ENCODE measurements around the gene PCGF5.
A peak's percentile ranks its signal among the peaks of the same experiment; 100 is the strongest.
"Not testable (repeated sequence)": the region's sequence is repeated elsewhere in the genome, so short reads cannot be mapped to it uniquely, and the experiment has no call there.

The PCGF5 gene

DNA sequence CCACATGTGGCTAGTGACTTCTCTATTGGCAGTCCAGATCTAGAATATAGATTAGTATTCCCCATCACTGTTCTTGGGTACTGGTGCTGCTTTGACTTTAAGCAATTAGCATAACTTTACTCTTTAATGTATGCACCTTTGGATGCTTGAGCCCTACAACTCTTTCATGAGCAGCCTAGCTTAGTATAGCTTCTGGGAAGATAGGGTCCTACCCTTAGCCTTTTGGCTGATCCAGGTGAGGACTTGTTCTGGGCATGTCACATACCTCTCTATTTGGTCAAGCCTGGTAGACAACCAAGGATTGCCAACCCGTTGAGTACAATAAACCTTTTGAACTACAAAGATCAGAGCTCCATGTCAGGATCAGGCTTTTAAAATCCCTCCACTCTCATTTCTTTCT is 17.7 kb downstream of the PCGF5 start:
- WGBS (ENCODE audit: insufficient coverage, insufficient read length), result no CpG with 5 or more reads among the region's 1 CpG
- no peaks in the 10 kb centered on the region for H3K4me1 ChIP-seq (ENCODE audit: control insufficient read depth, insufficient read depth, low read length)
- no peak overlapping the region for H3K27ac ChIP-seq (ENCODE audit: low read length)
- H3K27me3 ChIP-seq (ENCODE audit: control insufficient read depth, insufficient read depth, low read length), result no peaks in the 10 kb centered on the region; the same call in 1 of the 2 replicates
- no peaks in the 10 kb centered on the region for H3K36me3 ChIP-seq (ENCODE audit: control insufficient read depth, insufficient read depth, low read length)
- H3K9me3 ChIP-seq (ENCODE audit: control insufficient read depth, insufficient read depth, low read length), result no peaks in the 10 kb centered on the region
- H3K4me3 ChIP-seq (ENCODE audit: low read length), result no peak overlapping the region
- no peak for DNase-seq (ENCODE audit: low read depth, low spot score)

DNA sequence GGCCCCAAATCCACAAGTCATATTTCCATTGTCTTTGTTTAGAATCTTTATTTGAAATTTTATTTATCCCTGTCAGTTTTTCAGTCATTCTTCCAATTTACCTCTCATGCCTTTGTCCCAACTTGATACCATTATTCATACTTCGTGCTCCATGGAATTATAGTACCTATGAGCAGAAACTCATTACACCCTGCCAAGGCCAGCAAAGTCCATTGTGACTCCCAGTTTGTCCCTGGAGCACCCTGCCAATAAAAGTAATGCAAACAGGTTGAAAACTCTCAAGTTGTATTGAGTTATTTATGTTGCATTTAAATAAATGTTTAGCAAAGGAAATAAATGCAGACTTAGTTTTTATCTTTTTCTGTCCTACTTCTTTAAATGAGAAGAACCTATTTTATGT is 19.3 kb downstream of the PCGF5 start:
- no peak overlapping the region for H3K4me3 ChIP-seq (ENCODE audit: low read length)
- H3K4me1 ChIP-seq (ENCODE audit: control insufficient read depth, insufficient read depth, low read length), result no peaks in the 10 kb centered on the region
- DNase-seq (ENCODE audit: low read depth, low spot score), result no peak
- no peaks in the 10 kb centered on the region for H3K9me3 ChIP-seq (ENCODE audit: control insufficient read depth, insufficient read depth, low read length)
- no peak overlapping the region for H3K27ac ChIP-seq (ENCODE audit: low read length)
- WGBS (ENCODE audit: insufficient coverage, insufficient read length), result no CpG with 5 or more reads among the region's 1 CpG
- no peaks in the 10 kb centered on the region for H3K36me3 ChIP-seq (ENCODE audit: control insufficient read depth, insufficient read depth, low read length)
- H3K27me3 ChIP-seq (ENCODE audit: control insufficient read depth, insufficient read depth, low read length), result no peaks in the 10 kb centered on the region; the same call in 1 of the 2 replicates

GRCh38 chr10:91242940-91243339 is 22.5 kb downstream of the PCGF5 start:
- no peaks in the 10 kb centered on the region for H3K9me3 ChIP-seq (ENCODE audit: control insufficient read depth, insufficient read depth, low read length)
- no peak for DNase-seq (ENCODE audit: low read depth, low spot score)
- H3K4me3 ChIP-seq (ENCODE audit: low read length), result no peak overlapping the region
- WGBS (ENCODE audit: insufficient coverage, insufficient read length), result no CpG with 5 or more reads among the region's 2 CpGs
- H3K4me1 ChIP-seq (ENCODE audit: control insufficient read depth, insufficient read depth, low read length), result no peaks in the 10 kb centered on the region
- H3K36me3 ChIP-seq (ENCODE audit: control insufficient read depth, insufficient read depth, low read length), result no peaks in the 10 kb centered on the region
- H3K27ac ChIP-seq (ENCODE audit: low read length), result no peak overlapping the region
- H3K27me3 ChIP-seq (ENCODE audit: control insufficient read depth, insufficient read depth, low read length), result no peaks in the 10 kb centered on the region; the same call in 1 of the 2 replicates

DNA sequence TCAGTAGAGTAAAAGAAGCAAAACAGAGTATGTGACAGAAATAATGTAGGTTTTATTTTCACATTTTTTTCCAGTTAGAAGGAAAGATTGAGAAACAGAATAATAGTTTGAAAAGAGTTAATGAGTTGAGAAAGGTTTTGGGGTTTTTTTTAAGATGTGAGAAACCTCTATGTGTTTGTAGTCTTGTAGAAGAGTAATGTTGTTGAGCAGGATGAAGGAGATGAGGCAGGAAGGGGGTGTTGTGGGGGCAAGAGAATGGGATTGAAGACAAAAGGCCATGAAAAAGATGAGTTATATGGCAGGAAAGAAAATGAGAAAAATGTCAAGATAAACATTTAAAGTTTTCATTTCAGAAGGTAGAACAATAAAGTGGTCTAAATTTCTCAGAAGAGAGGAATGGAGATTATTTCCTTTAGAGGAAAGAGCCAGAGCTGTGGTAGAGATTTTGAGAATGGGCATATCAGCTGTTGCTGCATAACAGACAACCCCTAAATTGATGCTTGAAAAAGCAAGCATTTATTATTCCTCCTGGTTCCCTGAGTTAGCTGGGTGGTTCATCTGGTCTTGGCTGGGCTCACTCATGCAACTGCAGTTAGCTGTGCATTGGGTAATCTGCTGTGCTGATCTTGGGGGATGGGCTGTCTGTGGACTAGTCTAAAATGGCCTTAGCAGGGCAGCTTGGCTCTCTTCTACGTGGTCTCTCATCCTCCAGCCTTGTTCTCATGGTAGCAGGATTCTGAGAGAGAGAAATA is 27.1 kb downstream of the PCGF5 start:
- H3K9me3 ChIP-seq (ENCODE audit: control insufficient read depth, insufficient read depth, low read length), result no peaks in the 10 kb centered on the region
- no peak overlapping the region for H3K4me3 ChIP-seq (ENCODE audit: low read length)
- no peaks in the 10 kb centered on the region for H3K36me3 ChIP-seq (ENCODE audit: control insufficient read depth, insufficient read depth, low read length)
- no peaks in the 10 kb centered on the region for H3K27me3 ChIP-seq (ENCODE audit: control insufficient read depth, insufficient read depth, low read length)
- H3K27ac ChIP-seq (ENCODE audit: low read length), result no peak overlapping the region
- WGBS (ENCODE audit: insufficient coverage, insufficient read length), result no CpG with 5 or more reads among the region's 1 CpG
- no peaks in the 10 kb centered on the region for H3K4me1 ChIP-seq (ENCODE audit: control insufficient read depth, insufficient read depth, low read length)
- no peak for DNase-seq (ENCODE audit: low read depth, low spot score)

- no CpG with 5 or more reads among the region's 3 CpGs for WGBS (ENCODE audit: insufficient coverage, insufficient read length)
- DNase-seq (ENCODE audit: low read depth, low spot score), result no peak
- Histone ChIP-seq H3K4me3 (ENCODE audit: low read length) (no peak overlapping the region), H3K4me1 (ENCODE audit: control insufficient read depth, insufficient read depth, low read length) (no peaks in the 10 kb centered on the region), H3K9me3 (ENCODE audit: control insufficient read depth, insufficient read depth, low read length) (no peaks in the 10 kb centered on the region), H3K27ac (ENCODE audit: low read length) (no peak overlapping the region), H3K27me3 (ENCODE audit: control insufficient read depth, insufficient read depth, low read length) (no peaks in the 10 kb centered on the region), H3K36me3 (ENCODE audit: control insufficient read depth, insufficient read depth, low read length) (no peaks in the 10 kb centered on the region)
These were observed 29.2 kb downstream of the PCGF5 start for GRCh38 chr10:91249700-91250099.

GRCh38 chr10:91250341-91250740 is 29.9 kb downstream of the PCGF5 start:
- Histone ChIP-seq H3K27me3 (ENCODE audit: control insufficient read depth, insufficient read depth, low read length) (no peaks in the 10 kb centered on the region), H3K27ac (ENCODE audit: low read length) (no peak overlapping the region), H3K4me3 (ENCODE audit: low read length) (no peak overlapping the region), H3K36me3 (ENCODE audit: control insufficient read depth, insufficient read depth, low read length) (no peaks in the 10 kb centered on the region), H3K4me1 (ENCODE audit: control insufficient read depth, insufficient read depth, low read length) (no peaks in the 10 kb centered on the region), H3K9me3 (ENCODE audit: control insufficient read depth, insufficient read depth, low read length) (no peaks in the 10 kb centered on the region)
- no CpG with 5 or more reads among the region's 1 CpG for WGBS (ENCODE audit: insufficient coverage, insufficient read length)
- no peak for DNase-seq (ENCODE audit: low read depth, low spot score)

GRCh38 chr10:91251430-91252056 is 31.1 kb downstream of the PCGF5 start:
- DNase-seq (ENCODE audit: low read depth, low spot score), result peak; percentile 11
- Histone ChIP-seq H3K27ac (ENCODE audit: low read length) (no peak overlapping the region), H3K4me1 (ENCODE audit: control insufficient read depth, insufficient read depth, low read length) (no peaks in the 10 kb centered on the region), H3K4me3 (ENCODE audit: low read length) (no peak overlapping the region), H3K36me3 (ENCODE audit: control insufficient read depth, insufficient read depth, low read length) (no peaks in the 10 kb centered on the region), H3K27me3 (ENCODE audit: control insufficient read depth, insufficient read depth, low read length) (no peaks in the 10 kb centered on the region), H3K9me3 (ENCODE audit: control insufficient read depth, insufficient read depth, low read length) (no peaks in the 10 kb centered on the region)

DNA sequence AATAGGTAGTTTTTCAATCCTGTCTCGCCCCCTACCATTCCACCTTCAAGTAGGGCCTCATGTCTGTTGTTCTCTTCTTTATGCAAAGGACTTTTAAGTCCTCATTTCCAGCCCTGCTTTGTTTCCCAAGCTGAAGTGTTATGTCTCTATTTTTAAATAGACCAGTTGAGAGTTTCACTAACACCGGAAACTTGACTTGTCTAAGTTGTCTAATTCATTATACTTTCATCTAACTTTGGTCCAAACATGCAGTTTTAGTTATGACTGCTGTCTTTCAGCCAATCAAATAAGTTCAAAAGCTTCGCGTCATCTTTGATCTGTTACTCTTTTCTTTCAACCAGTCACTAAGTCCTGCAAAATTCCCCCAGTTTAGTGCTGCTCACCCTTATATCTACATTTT is 32.8 kb downstream of the PCGF5 start:
- H3K27ac ChIP-seq (ENCODE audit: low read length), result no peak overlapping the region
- no peaks in the 10 kb centered on the region for H3K36me3 ChIP-seq (ENCODE audit: control insufficient read depth, insufficient read depth, low read length)
- no CpG with 5 or more reads among the region's 4 CpGs for WGBS (ENCODE audit: insufficient coverage, insufficient read length)

DNA sequence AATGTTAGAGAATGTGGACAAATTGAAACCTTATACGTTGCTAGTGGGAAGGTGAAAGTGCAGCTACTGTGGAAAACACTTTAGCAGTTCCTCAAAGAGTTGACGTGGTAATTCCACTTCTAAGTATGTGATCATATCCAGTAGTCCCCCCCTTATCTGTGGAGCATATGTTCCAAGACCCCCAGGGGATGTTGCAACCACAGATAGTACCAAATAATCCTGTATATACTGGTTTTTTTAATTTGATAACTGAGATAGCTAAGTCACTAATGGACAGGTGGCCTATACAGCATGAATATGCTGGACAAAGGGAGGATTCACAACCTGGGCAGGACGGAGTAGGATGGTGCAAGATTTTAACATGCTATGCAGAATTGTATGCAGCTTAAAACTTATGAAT is 36.8 kb downstream of the PCGF5 start:
- DNase-seq (ENCODE audit: low read depth, low spot score), result no peak
- H3K27ac ChIP-seq (ENCODE audit: low read length), result no peak overlapping the region
- 100% methylated on average over 1 of the region's 3 CpGs for WGBS (ENCODE audit: insufficient coverage, insufficient read length)

More for the DNA sequence above, 32.8 kb downstream of the PCGF5 start:
- no peak for DNase-seq (ENCODE audit: low read depth, low spot score)
- H3K27me3 ChIP-seq (ENCODE audit: control insufficient read depth, insufficient read depth, low read length), result no peaks in the 10 kb centered on the region
- no peaks in the 10 kb centered on the region for H3K9me3 ChIP-seq (ENCODE audit: control insufficient read depth, insufficient read depth, low read length)
- H3K4me3 ChIP-seq (ENCODE audit: low read length), result no peak overlapping the region
- no peaks in the 10 kb centered on the region for H3K4me1 ChIP-seq (ENCODE audit: control insufficient read depth, insufficient read depth, low read length)

GRCh38 chr10:91260417-91260816 is 40.0 kb downstream of the PCGF5 start:
- H3K9me3 ChIP-seq (ENCODE audit: control insufficient read depth, insufficient read depth, low read length); H3K27me3 ChIP-seq (ENCODE audit: control insufficient read depth, insufficient read depth, low read length); H3K4me3 ChIP-seq (ENCODE audit: low read length); DNase-seq (ENCODE audit: low read depth, low spot score); H3K27ac ChIP-seq (ENCODE audit: low read length); H3K36me3 ChIP-seq (ENCODE audit: control insufficient read depth, insufficient read depth, low read length); H3K4me1 ChIP-seq (ENCODE audit: control insufficient read depth, insufficient read depth, low read length): not testable (repeated sequence)
- no CpG with 5 or more reads among the region's 3 CpGs for WGBS (ENCODE audit: insufficient coverage, insufficient read length)

More for the DNA sequence above, 36.8 kb downstream of the PCGF5 start:
- no peak overlapping the region for H3K4me3 ChIP-seq (ENCODE audit: low read length)
- no peaks in the 10 kb centered on the region for H3K27me3 ChIP-seq (ENCODE audit: control insufficient read depth, insufficient read depth, low read length)
- no peaks in the 10 kb centered on the region for H3K4me1 ChIP-seq (ENCODE audit: control insufficient read depth, insufficient read depth, low read length)
- H3K9me3 ChIP-seq (ENCODE audit: control insufficient read depth, insufficient read depth, low read length), result no peaks in the 10 kb centered on the region
- H3K36me3 ChIP-seq (ENCODE audit: control insufficient read depth, insufficient read depth, low read length), result no peaks in the 10 kb centered on the region

- H3K27me3 ChIP-seq (ENCODE audit: control insufficient read depth, insufficient read depth, low read length), result no peaks in the 10 kb centered on the region
- H3K4me3 ChIP-seq (ENCODE audit: low read length), result no peak overlapping the region
- H3K4me1 ChIP-seq (ENCODE audit: control insufficient read depth, insufficient read depth, low read length), result peaks cover 2% of the 10 kb centered on the region; the same call in 1 of the 2 replicates
- H3K36me3 ChIP-seq (ENCODE audit: control insufficient read depth, insufficient read depth, low read length), result no peaks in the 10 kb centered on the region
- no peak for DNase-seq (ENCODE audit: low read depth, low spot score)
- H3K27ac ChIP-seq (ENCODE audit: low read length), result no peak overlapping the region
- H3K9me3 ChIP-seq (ENCODE audit: control insufficient read depth, insufficient read depth, low read length), result no peaks in the 10 kb centered on the region
- no CpG with 5 or more reads among the region's 1 CpG for WGBS (ENCODE audit: insufficient coverage, insufficient read length)
These were observed 51.4 kb downstream of the PCGF5 start for GRCh38 chr10:91271886-91272285.

All from iPS DF 6.9 (cell line).